Endothelial cell of umbilical vein (primary cell): ENCODE measurements around the gene TMEM269.

Experiments
- EZH2 ChIP-seq: IDR thresholded peaks from 2 replicates; pipeline ENCODE4 v1.6.1; 2012; ENCODE audit warnings: borderline replicate concordance, low read depth, mild to moderate bottlenecking, moderate library complexity, low read length, inconsistent platforms; ENCODE audit not compliant: severe bottlenecking
- GATA2 ChIP-seq: IDR thresholded peaks from 2 replicates; pipeline ENCODE4 v1.7.0; 2011; ENCODE audit warnings: low read depth, mild to moderate bottlenecking, moderate library complexity, mixed read lengths, low read length; ENCODE audit not compliant: insufficient read length, insufficient read depth
- POLR2A ChIP-seq: IDR thresholded peaks from 2 replicates; pipeline ENCODE4 v1.6.1; 2012; ENCODE audit warnings: low read depth, mild to moderate bottlenecking, control low read depth, low read length
- POLR2AphosphoS5 ChIP-seq: IDR thresholded peaks from 2 replicates; pipeline ENCODE4 v1.6.1; 2012; ENCODE audit warnings: low read depth, mild to moderate bottlenecking, control low read depth, low read length, moderate library complexity; ENCODE audit not compliant: insufficient read depth
- TF ChIP-seq, protein P1 (sequence below), 2 donors: IDR thresholded peaks; 1 replicate in 1 of 2; 2 replicates in 1 of 2; pipeline ENCODE4 v1.5.1; 2011; ENCODE audit warnings: low read length in 2 of 2, mild to moderate bottlenecking in 2 of 2, moderate library complexity in 2 of 2, control low read depth in 1 of 2, inconsistent platforms in 1 of 2, low read depth in 1 of 2; ENCODE audit not compliant: insufficient read depth in 1 of 2; ENCODE audit errors: extremely low read depth in 1 of 2

DNA sequence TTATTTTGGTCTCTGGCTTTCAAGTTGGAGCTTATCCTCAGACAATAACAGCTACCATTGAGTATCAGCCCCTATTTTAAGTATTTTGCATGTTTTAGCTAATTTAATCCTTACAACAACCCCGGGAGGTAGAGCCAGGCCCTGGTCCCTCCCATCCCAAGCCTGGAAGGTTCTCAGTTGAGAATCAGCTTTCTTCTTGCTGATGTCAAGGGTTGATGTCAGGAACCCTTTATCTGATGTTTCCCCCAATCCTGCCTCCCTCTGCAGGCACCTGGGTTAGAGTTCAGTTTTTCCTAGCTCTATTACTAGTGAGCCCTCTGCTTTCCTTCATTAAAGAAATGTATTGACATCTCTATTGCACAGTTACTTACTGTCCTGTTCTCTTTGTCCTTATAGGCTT is 36.0 kb downstream of the TMEM269 start:
- TF ChIP-seq, protein P1, sequence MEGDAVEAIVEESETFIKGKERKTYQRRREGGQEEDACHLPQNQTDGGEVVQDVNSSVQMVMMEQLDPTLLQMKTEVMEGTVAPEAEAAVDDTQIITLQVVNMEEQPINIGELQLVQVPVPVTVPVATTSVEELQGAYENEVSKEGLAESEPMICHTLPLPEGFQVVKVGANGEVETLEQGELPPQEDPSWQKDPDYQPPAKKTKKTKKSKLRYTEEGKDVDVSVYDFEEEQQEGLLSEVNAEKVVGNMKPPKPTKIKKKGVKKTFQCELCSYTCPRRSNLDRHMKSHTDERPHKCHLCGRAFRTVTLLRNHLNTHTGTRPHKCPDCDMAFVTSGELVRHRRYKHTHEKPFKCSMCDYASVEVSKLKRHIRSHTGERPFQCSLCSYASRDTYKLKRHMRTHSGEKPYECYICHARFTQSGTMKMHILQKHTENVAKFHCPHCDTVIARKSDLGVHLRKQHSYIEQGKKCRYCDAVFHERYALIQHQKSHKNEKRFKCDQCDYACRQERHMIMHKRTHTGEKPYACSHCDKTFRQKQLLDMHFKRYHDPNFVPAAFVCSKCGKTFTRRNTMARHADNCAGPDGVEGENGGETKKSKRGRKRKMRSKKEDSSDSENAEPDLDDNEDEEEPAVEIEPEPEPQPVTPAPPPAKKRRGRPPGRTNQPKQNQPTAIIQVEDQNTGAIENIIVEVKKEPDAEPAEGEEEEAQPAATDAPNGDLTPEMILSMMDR (IDR thresholded peaks at IDR 0.05; ENCODE audit: extremely low read depth in 1 of 2, insufficient read depth in 1 of 2, low read depth in 1 of 2, low read length in 2 of 2), result no peak
- no peak for TF ChIP-seq POLR2A
- TF ChIP-seq EZH2, result no peak
- TF ChIP-seq POLR2AphosphoS5, result no peak
- TF ChIP-seq GATA2, result no peak
